Measurements from ENCODE around the gene S100A1. TPM values are rescaled to one million over a fixed set of nuclear protein-coding genes. Genes with fewer than 3 reads are reported as not detected.

S100A1 gene
- polyA plus RNA-seq, 1 of the 3 experiments (the other 2 are of a cell fraction) = 0.18 TPM

DNA sequence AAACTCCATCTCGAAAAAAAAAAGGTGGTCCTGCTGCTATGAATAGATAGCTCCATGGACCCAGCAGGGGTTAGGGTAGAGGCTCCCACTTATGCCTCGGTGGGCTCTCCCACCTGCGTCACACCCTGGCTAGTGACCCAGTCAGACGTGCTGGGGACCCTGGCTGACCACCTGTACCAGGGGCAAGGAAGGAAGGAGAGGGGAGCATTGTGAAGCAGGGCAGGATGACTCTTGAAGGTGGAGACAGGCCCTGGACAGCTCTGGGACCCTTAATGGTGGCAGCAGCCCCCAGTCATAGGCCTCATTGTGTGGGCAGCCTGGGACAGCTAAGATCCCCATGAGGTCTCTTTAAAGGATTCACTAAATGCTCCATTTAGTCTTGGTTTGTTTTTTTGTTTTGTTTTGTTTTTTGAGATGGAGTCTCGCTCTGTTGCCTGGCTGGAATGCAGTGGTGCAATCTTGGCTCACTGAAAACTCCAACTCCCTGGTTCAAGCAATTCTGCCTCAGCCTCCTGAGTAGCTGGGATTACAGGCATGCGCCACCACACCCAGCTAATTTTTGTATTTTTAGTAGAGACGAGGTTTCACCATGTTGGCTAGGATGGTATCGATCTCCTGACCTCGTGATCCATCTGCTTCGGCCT is 19.9 kb downstream of the S100A1 start:
- CTCF ChIA-PET = interaction anchor here (0.8 to 1.5 kb wide), 5 partner anchors 11 to 80 kb away, joined by 3 to 4 read pairs (median 3); no protein-coding TSS in a partner anchor
- WGBS (ENCODE audit: low lambda C conversion rate) = 86% methylated on average over 10 of the region's 10 CpGs
- H3F3A ChIP-seq (replicated peaks; ENCODE audit: insufficient read depth) = peaks cover 22% of the 10 kb centered on the region
- no peaks in the 10 kb centered on the region for H3K9me2 ChIP-seq
- POLR2A ChIA-PET = interaction anchor here (1.0 to 6.4 kb wide), 3 partner anchors 8 to 14 kb away, joined by 4 to 32 read pairs (median 5); partner anchors contain the start of gene CHTOP
- no peak overlapping the region for H3K4me2 ChIP-seq
- H4K20me1 ChIP-seq (ENCODE audit: insufficient read depth) = no peaks in the 10 kb centered on the region
- DNase-seq = no peak
- no peaks in the 10 kb centered on the region for H3K9me3 ChIP-seq
- TF ChIP-seq EP300 (IDR thresholded peaks at IDR 0.05; ENCODE audit: borderline replicate concordance in 1 of 2, low read depth in 1 of 2, low read length in 1 of 2) (no peak), RAD21 (IDR thresholded peaks at IDR 0.05; ENCODE audit: low read length) (no peak), USF1 (IDR thresholded peaks at IDR 0.05; ENCODE audit: borderline replicate concordance, low read depth) (no peak)
- TF ChIP-seq, protein P1, sequence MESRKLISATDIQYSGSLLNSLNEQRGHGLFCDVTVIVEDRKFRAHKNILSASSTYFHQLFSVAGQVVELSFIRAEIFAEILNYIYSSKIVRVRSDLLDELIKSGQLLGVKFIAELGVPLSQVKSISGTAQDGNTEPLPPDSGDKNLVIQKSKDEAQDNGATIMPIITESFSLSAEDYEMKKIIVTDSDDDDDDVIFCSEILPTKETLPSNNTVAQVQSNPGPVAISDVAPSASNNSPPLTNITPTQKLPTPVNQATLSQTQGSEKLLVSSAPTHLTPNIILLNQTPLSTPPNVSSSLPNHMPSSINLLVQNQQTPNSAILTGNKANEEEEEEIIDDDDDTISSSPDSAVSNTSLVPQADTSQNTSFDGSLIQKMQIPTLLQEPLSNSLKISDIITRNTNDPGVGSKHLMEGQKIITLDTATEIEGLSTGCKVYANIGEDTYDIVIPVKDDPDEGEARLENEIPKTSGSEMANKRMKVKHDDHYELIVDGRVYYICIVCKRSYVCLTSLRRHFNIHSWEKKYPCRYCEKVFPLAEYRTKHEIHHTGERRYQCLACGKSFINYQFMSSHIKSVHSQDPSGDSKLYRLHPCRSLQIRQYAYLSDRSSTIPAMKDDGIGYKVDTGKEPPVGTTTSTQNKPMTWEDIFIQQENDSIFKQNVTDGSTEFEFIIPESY (IDR thresholded peaks at IDR 0.05; ENCODE audit: borderline replicate concordance, low read depth) = no peak
- TF ChIP-seq, protein P2, sequence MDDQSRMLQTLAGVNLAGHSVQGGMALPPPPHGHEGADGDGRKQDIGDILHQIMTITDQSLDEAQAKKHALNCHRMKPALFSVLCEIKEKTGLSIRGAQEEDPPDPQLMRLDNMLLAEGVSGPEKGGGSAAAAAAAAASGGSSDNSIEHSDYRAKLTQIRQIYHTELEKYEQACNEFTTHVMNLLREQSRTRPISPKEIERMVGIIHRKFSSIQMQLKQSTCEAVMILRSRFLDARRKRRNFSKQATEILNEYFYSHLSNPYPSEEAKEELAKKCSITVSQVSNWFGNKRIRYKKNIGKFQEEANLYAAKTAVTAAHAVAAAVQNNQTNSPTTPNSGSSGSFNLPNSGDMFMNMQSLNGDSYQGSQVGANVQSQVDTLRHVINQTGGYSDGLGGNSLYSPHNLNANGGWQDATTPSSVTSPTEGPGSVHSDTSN (IDR thresholded peaks at IDR 0.05) = no peak
- no peaks in the 10 kb centered on the region for H3K27me3 ChIP-seq (ENCODE audit: insufficient read depth)
- H3K79me2 ChIP-seq (ENCODE audit: insufficient read depth) = peaks cover 8% of the 10 kb centered on the region; the same call in 1 of the 2 replicates
- H3K36me3 ChIP-seq (replicated peaks in 1 of 2; ENCODE audit: control insufficient read depth in 1 of 2, insufficient read depth in 2 of 2, low read length in 1 of 2) = peaks cover 31 to 35% of the 10 kb centered on the region in 2 experiments
- no peak overlapping the region for H3K27ac ChIP-seq (ENCODE audit: low read depth in 2 of 2, low read length in 1 of 2)
- H3K9ac ChIP-seq = no peak overlapping the region
- peaks cover 0 to 10% of the 10 kb centered on the region in 2 experiments; a peak in 1 of 4 replicates for H3K4me1 ChIP-seq (ENCODE audit: control insufficient read depth in 1 of 2, insufficient read depth in 2 of 2, low read depth in 1 of 2, low read length in 1 of 2)
- H3K4me3 ChIP-seq (ENCODE audit: low read depth in 2 of 2, low read length in 1 of 2) = no peak overlapping the region
- no peak overlapping the region for H2AFZ ChIP-seq (ENCODE audit: low read depth)

DNA sequence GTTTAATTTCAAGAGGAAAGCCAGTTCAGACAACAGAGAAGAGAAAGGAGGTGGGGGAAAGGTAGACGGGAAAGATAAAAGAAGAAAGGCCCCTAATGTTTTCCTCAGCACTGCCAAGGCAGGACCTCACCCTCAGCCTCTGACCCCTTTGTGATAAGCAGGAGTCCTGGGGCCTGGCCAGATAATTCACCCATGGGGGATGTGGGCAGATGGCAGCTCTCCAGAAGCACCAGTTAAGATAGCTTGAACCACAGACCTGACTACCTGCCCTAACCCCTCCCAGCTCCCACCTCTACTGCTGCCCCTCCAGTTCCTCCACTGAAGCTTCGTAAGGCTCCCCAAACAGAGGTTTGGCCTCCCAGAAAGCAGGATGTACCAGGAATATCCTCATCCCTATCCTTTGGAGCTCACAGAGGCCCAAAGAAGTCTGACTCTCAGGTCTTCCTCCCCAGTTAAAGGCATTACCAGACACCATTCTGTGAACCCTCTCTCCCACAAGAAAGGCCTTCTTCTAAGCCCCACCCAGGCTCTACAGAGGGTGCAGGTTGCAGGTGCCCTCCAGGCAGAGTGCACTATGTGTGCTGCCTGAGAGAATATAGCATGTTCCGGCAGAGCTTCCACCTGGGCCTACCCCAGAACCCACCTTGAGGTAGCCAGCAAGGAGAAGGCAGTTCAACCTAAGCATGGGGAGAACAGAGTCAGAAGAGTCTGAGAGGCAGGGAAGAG is 21.1 kb downstream of the S100A1 start:
- Histone ChIP-seq H3K9me3 (no peaks in the 10 kb centered on the region), H3K27ac (ENCODE audit: low read depth in 2 of 2, low read length in 1 of 2) (no peak overlapping the region; a peak in 1 of 4 replicates), H3K4me2 (no peak overlapping the region), H3K79me2 (ENCODE audit: insufficient read depth) (no peaks in the 10 kb centered on the region), H2AFZ (ENCODE audit: low read depth) (no peak overlapping the region), H3K27me3 (ENCODE audit: insufficient read depth) (no peaks in the 10 kb centered on the region), H4K20me1 (ENCODE audit: insufficient read depth) (no peaks in the 10 kb centered on the region), H3K9me2 (no peaks in the 10 kb centered on the region), H3K9ac (no peak overlapping the region), H3F3A (replicated peaks; ENCODE audit: insufficient read depth) (peaks cover 16% of the 10 kb centered on the region), H3K36me3 (replicated peaks in 1 of 2; ENCODE audit: control insufficient read depth in 1 of 2, insufficient read depth in 2 of 2, low read length in 1 of 2) (peaks cover 19 to 23% of the 10 kb centered on the region in 2 experiments), H3K4me1 (ENCODE audit: control insufficient read depth in 1 of 2, insufficient read depth in 2 of 2, low read depth in 1 of 2, low read length in 1 of 2) (peaks cover 0 to 10% of the 10 kb centered on the region in 2 experiments; a peak in 1 of 4 replicates), H3K4me3 (ENCODE audit: low read depth in 2 of 2, low read length in 1 of 2) (no peak overlapping the region)
- DNase-seq = no peak
- ChIA-PET POLR2A (interaction anchor here (6.4 kb wide), 1 partner anchor 15 kb away, joined by 32 read pairs; the partner anchor contains the start of gene CHTOP), CTCF (interaction anchor here (0.7 to 1.5 kb wide), 4 partner anchors 10 to 55 kb away, joined by 3 to 4 read pairs (median 4); partner anchors contain the start of genes CHTOP and SNAPIN)
- WGBS (ENCODE audit: low lambda C conversion rate) = 67% methylated on average over 3 of the region's 3 CpGs
- TF ChIP-seq, protein P3, sequence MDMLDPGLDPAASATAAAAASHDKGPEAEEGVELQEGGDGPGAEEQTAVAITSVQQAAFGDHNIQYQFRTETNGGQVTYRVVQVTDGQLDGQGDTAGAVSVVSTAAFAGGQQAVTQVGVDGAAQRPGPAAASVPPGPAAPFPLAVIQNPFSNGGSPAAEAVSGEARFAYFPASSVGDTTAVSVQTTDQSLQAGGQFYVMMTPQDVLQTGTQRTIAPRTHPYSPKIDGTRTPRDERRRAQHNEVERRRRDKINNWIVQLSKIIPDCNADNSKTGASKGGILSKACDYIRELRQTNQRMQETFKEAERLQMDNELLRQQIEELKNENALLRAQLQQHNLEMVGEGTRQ (IDR thresholded peaks at IDR 0.05; ENCODE audit: borderline replicate concordance, low read depth, low read length) = no peak
- TF ChIP-seq TEAD4 (IDR thresholded peaks at IDR 0.05; ENCODE audit: borderline replicate concordance, insufficient read depth) (no peak), IRF3 (IDR thresholded peaks at IDR 0.05; ENCODE audit: low read depth, low read length) (no peak), RCOR1 (IDR thresholded peaks at IDR 0.05; ENCODE audit: low read length) (no peak), POLR2AphosphoS5 (IDR thresholded peaks at IDR 0.05; ENCODE audit: low read depth, low read length) (no peak), YY1 (IDR thresholded peaks at IDR 0.05; ENCODE audit: low read depth) (no peak)
- TF ChIP-seq, protein P2 (IDR thresholded peaks at IDR 0.05) = no peak
